ENCODE measurements around the gene IRF2BP2.

Gene IRF2BP2

DNA sequence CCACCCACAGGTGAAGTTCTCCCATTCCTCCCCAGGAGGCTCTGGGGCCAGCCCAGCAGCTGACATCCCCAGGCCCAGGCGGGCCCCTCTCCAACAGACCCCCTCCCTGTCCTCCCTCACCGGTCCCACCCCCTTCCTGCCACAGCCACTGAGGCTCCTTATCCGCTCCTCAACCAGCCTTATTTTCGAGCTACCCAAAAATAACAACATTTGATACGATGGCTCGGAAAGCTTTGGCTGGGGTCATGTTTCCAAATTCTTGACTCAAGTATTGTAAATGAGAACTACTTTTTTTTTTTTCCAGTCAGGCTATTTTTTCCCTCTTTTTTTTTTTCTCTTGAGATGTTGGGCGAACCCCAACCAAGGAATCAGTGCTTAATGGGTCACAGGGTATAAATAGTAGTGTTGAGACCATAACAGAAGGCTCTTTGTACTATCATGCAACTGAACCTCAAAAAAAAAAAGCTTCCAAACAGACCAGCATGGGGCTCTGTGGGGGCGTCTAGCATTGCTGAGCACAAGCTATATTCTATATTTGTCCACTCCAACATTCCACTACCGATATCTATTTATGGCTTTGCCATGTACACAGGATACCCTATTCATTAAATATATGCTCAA, 27.2 kb downstream of the IRF2BP2 start:
- no peak for DNase-seq

DNA sequence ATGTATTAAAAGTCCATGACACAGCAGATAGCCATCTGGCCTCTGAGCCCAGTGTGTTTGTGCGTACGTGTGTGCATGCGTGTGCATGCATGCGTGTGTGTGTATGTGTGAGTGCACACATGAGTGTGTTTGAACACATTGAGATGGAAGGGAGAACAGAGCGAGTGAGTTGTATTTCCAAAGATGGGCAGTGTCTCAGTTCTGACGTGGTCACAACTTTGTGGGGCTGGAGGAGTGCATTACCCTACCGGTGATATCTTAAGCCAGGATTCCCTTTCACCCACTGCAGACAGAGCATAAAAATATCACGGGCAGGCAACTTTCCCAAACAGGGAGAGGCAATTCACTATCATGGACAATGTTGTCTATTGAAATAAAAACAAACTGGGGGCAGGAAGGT, 27.8 kb downstream of the IRF2BP2 start:
- DNase-seq = no peak

DNA sequence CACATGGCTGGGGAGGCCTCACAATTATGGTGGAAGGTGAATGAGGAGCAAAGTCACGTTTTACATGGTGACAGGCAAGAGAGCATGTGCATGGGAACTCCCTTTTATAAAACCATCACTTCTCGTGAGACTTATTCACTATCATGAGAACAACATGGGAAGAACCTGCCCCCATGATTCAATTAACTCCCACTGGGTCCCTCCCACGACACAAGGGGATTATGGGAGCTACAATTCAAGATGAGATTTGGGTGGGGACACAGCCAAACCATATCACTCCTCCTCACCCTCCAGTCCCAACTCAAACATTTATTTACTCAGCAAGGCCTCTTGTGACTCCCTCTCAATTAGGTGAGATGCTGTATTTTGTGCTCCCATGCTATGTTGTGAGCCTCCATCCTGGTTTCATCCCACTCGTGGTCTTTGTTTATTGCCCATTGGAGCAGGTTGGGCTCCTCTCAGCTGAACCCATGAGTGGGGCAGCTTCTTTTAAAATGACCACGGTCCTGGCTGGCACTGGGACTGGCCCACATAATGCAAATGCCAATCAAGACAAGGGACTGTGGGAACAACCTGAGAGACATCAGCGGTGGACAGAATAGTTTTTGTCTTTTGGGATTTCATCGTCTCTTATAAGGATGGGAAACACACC, 28.8 kb downstream of the IRF2BP2 start:
- no peak for DNase-seq

DNA sequence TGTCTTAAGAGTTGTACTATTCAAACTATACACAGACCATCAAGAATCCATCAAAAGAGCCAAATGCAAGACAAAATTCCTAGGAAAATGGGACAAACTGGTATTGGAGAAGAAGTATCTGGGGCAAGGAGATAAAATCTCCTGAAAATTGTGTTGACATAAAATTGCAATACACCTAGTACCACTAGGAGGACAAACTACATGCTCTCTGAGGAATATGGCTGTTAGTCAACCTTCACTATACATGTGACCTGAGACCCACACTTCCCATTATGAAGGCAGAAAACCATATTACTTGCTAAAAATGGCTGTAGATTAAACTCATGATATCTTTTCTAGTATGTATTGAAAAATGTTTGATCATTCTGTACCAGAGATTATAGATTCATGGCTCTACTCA, 30.0 kb downstream of the IRF2BP2 start:
- no peak for DNase-seq

DNA sequence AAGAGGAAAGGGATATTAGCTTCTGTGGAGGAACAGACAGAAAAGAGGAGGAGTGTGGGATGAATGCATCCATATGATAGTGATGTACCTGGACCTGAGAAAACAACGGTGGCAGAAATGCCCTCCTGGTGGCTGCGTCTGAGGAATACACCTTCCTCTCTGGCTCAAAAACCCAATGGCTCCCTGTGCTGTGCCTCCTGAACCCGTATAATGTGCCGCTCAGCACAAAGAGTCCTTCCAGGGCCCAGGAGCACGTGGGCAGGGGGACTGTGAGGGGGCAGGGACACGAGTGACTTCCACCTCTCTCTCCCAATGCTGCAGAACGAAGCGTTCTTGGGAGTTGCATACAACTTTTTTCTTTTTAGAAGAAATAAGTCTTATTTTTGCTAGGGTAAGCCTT, 31.2 kb downstream of the IRF2BP2 start:
- DNase-seq = no peak

DNA sequence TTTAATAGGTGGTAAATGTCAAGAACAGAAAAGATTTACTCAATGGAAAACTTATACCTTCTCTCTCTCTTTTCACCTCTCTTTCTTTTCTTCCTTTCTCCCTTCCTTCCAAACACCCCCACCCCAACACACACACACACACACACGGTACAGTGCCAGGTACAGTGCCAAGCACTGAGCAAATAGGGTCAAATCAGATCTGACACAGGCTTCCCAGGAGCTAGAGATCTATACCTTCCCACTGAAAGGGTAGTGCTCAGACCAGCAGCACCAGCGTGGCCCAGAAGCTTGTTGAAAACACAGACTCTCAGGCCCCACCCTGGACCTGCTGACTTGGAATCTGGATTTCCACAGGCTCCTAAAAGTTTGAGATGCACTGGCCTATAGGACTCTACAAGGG, 31.9 kb downstream of the IRF2BP2 start:
- no peak for DNase-seq

DNA sequence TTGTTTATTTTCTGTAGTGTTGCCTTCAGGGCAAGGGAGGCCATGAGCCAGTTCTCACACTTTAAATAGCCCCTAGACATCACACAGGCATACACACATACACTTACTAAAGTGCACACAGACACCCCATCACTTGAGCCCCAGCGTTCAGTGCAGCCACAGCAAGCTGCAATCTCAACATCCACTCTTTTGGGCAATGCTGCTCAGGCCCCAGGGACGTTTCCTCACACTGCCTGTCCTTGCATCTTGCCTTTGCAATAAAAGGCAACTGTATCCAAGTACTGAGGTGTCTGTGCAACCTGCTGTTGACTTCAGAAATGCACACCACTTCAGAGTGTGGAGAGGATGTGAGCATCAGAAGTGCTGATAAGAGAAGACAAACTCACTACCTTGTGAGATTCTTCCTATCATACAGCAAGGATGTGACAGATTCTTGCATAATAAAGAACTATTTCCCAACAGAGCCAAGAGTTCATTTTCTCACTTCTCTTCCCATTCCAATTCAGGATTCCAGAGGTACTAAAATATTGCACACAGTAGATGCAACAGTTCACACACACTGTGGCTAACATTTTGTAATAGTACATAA, 36.2 kb downstream of the IRF2BP2 start:
- DNase-seq = peak in 1 of 3 experiments; percentile 9

DNA sequence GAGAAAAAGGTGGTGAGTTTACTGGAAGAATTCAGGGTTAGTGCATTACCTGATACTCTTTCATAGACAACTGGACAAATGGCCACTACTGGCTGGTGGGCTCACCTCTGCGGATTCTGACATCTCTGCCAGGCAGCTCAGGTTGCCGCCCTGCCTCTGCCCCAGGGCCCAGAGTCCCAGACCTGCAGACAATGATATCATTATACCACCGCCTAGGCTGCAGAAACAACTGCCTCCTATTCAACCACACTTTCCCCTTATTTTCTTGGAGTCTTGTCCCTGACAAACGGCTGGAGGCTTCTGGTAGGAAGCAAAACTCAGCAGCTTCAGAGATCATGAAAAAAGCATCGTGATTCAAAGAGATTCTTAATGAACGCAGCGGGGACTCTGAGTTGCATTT, 37.0 kb downstream of the IRF2BP2 start:
- no peak for DNase-seq

DNA sequence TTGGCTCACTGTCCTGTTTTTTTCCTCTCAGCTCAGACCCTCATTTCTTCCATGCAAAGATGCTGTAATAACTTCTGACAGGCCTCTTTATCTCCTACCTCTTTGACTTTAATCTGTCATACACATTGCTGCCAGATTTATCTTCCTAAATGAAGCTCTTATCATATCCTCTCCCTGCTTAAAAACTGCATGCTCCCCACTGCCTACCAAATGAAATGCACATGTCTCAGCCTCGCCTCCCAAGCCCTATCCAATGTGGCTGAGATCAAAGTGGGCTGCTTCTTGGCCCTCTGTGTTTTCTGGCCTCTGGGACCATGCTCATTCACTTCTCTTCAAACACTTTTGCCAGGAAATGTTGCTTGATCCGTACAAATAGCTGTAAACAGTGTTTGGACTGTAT, 38.3 kb downstream of the IRF2BP2 start:
- DNase-seq = no peak

DNA sequence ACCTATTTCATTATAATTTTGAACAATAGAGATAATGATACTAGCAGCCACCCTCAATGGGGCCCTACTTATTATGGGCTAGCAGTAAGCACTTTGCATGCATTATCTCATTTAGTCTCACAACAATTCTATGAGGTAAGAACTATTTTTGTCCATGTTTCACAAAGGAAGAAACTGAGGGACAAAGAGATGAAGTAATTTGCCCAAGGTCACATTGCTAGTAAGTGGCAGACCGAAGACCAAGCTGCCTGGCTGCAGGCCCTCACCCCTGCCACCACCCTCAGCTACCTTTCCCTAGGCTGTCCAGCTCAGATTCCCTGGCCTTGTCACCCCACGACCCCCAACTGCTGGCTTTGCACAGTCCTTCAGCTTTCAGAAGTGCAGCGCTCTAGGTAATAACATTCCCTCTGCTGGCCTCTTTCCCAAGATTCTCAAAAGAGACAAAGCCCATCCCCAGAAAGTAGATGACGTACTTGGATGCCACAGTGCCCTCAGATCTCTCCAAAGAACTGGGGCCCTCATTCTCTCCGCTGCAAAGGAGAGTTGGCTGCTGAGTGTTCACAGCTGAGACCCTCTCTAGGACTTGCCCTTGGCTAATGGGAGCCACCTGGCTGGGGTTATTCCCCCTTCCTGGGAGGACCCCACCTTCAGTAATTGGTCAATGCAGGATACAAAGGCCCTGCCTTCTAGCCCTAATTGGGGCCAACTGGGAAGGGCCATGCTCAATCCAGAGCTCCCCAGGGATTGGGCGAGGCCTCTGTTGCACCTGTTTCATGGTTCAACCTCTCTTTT, 39.5 kb downstream of the IRF2BP2 start:
- peak in 1 of 3 experiments; percentile 10 for DNase-seq

DNA sequence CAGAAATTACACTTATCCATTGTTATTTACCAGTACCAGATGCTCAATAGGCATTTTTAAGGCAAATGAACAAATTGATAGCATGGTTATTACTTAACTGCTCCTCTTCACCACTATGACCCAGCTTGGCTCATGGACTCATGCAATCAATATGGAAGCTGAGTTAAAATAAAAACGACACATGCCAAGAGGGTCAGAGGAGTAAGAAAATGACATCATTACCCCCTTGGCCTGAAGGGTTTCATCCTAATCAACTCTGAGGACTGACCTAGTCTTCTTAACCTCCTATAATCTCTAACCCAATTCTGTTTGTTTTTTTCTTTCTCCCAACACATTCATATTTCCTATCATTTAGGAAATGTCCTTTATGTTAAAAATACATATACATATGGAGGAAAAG, 41.6 kb downstream of the IRF2BP2 start:
- no peak for DNase-seq

DNA sequence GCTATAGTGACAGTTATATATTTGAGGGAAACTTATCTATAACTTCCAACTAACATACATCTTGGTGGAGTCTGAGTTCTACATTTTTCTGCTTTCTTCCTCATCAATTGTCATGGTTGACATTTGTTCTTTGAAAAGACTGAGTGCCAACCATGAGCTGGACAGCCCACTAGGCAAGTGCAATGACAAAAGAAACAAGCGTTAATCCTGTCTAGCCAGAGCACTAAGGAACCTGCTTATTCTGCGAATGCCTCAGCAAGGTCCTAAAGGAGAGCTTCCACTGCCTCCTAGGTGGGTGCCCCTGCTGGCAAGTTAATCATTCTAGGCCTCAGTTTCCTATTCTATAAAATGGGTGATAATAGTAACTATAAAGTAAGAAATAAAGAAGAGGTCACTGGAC, 44.8 kb downstream of the IRF2BP2 start:
- DNase-seq = no peak

DNA sequence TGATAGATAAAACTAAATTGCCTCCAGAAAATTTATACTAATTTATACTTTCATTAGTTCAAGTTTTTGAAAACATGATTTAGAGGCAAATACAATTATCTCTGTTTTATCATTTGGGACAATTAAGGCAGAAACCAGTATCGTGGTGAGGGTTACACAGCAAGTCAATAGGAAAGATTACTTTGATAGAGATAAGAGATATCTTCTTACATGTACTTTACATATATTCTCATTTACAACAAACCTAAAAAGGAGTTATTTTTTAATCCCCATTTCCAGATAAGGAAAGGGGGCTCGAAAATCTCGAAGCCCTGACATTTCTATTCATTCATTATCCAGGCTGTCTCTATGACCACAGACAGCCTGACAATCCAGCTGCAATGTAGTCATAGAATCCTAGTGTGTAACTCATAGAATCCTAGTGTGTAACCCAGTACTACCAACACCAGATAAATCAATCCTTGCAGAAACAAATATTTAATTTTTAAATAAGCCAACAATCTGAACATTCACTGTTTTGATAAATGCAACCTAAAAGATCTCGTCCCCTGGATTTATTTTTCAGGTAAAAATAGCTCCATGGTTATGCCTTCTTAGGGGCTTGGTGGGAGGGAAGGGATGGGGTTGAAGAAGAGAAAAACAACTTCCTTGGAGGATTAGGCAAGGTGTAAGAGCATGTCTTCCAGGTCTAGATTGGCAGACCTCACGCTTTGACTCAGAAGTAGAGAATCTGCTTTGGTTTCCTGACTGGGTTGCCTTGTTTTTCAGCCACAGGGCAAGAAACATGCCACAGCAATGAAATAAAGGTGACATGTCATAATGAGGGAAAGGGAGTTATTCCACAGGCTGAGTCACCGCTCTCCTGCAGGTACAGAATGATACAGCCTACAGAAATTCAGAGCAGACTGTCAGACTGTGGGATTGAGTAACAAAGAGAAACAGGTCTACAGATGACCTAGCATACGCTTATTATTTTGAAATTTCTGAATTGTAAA, 45.6 kb downstream of the IRF2BP2 start:
- peak in 1 of 3 experiments; percentile 17 for DNase-seq

DNA sequence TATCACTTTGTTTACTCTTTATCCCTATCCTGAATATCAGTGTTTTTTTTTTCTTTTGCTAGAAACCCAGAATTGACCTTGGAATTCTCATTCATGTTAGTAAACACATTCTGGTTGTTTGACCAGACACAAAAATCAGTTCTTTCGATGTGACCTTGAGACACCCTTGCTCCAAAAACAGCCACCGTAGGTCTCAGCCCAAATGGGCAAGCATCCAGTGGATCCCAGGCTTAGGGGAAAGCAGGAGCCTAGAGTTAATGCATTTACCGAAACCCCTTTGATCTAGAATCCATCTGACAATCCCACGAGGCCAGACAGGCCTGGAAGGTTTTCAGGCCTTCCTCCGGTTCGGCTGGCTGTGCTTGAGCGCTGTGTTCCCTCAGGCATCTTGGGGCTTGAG, 47.6 kb downstream of the IRF2BP2 start:
- DNase-seq = no peak

DNA sequence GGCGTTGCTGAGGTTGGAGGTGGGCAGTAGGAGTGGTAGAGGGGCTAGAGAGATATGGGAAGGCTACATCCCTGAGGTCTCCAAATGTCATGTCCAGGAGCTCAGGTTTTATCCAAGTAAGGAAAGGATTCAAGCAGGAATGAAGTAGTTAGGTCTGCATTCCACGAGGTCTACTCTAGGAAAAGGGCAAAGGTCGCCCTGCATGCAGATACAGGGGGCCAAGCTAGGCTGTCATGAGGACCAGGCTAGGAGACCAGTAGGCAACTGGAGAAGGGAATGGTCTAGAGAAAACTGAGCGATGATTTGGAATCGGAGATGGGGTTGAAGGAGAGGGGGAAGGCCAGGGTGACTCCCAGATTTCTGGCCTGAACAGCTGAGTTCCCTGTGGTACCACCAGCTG, 48.7 kb downstream of the IRF2BP2 start:
- DNase-seq = no peak

DNA sequence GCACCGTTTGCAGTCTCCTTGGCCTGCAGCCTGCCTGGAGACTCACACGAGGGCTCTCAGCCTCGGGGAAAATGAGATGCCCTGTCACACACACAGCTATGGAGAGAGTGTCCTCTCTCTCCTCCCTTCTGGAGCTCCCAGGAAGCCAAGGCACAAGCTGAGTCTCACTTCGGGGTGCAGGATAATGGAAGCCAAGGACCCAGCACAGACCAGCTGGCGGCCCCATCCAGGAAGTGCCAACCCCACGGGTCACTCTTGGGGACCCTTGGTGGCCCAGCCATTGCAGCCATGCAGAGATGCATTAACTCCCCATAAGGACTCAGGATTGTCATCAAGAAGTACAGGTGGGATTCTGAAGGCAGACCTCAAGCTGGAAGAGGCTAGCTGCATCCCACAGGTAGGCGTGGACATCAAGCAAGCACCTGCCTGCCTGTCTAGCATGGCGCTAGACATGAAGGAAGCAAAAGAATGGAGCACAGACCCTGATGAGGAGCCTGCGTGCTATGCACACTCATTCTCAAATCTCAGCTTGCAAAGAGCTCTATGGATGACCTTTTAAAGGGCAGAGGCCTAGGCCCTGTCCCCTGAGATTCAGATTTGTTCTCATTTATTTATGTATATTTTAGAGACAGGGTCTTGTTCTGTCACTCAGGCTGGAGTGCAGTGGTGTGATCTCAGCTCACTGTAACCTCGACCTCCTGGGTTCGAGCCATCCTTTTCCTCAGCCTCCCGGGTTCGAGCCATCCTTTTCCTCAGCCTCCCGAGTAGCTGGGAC, 49.9 kb downstream of the IRF2BP2 start:
- no peak for DNase-seq

DNA sequence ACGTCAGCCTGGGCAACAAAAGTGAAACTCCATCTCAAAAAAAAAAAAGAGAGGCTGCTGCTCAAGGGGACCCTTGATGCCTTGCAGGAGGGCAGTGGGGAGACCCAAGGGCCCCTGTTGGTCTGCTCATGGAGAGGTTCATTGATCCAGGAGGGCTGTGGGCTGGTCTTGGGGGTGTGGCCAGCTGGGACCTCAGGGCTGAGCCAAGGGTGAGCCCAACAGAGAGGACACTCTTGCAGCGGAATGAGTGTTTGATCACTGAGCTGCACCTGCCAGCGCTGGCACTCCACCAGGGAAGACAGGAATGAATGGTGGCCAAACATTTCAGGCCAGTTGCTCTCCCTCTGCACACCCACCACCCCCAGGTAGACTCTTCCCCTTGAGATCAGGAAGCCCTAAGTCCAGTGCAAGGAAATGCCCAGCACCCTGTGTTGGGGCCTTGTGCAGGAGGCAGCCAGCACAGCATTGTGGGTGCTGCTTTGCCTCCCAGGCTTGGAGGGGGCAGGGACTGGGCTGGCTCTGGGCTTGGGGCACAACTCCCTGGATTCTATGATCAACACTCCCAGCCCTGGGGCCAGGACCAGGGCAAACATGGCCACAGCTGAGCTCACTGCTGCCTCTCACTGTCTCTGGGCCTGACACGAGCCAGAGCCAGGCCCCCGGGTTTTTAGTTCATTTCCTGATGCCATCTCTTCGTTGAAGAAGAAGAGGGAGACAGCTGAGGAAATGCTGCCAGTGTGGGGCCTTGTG, 50.7 kb downstream of the IRF2BP2 start:
- DNase-seq = no peak

DNA sequence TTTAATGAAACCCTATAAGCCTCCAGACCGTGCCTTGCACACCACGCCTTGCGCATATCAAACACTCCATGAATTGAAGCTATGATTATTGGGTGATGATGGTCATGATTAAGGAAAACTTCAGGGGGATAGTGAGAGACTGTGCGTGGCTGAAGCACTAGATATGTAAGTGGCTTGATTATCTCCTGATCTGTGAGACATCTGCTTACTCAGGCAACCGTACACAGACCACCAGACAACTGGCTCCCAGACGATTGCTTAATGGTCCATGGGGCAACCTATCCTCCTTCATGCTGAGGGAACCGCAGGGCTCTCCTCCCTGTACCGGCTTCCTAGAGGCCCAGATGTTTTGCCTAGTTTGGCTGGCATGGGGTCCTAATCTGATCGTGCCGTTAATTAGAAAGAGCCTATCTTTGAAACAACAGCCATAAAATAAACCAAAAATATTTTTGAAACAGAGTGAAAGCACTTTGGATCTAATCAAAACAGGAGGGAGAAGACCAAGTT, 51.6 kb downstream of the IRF2BP2 start:
- DNase-seq = no peak

DNA sequence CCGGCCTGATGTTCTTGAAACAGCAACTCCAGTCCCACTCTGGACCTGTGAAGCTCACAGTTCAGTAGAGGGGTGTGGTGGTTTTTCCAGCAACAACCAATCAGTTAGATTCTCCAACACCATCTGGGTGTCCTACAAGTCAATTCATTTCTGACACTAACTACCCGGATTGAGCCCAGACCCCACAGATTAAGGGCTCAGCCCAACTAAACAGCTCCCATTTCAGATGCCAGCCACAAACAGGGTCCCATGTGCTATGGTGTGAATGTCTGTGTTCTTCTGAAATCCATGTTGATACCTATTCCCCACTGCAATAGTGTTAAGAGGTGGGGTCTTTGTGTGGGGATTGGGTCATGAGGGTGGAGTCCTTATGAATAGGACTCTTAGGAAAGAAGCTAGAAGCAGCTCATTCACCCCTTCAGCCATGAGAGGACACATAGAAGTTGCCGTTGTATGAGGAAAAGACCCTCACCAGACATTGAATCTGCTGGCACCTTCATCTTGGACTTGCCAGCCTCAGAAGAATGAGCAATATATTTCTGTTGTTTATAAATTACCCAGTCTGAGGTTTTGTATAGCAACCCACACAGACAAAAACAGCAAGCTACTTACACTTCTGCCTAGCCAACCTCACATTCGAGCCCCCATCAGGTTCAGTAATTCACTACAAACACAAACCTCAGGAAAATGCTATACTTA, 53.6 kb downstream of the IRF2BP2 start:
- no peak for DNase-seq

DNA sequence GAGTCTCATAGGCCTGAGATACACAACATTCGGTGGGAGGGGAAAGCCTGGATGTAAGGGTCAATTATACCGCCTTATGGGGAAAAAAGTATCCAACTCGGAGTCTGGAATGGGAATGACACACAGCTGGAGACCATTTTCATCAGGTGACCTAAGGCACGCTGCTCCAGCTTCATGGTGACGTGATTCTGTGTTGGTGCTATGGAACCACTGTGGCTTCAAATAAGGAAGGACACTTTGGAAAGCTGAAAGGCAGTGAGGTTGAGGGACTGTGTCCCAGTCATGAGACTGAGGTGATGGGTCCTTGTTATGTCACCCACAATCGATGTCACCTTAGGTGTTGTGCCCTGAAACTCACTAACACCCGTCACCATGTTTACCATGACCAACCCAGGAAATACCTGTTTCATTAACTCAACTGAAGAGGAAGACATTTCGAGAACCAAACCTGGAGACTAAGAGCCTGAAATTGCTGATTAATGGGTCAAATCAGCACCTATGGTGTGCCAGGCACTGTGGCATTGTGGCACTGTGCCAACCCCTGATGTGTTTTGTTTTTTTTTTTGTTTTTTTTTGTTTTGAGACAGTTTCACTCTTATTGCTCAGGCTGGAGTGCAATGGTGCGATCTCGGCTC, 54.5 kb downstream of the IRF2BP2 start:
- no peak for DNase-seq

Measured in NCI-H1417 (cell line).